HepG2 (cell line): Measurements from ENCODE around the gene CAMK4. TPM values are rescaled to one million over a fixed set of nuclear protein-coding genes. Genes with fewer than 3 reads are reported as not detected.
A peak's percentile ranks its signal among the peaks of the same experiment; 100 is the strongest.

Experiments used
- GTF2F1 ChIP-seq: fragments of 150-350 bp; IDR thresholded peaks from 2 replicates; pipeline ENCODE4 v1.6.1; 2014; ENCODE audit warnings: low read length
- HNRNPLL ChIP-seq: fragments of 200-400 bp; formaldehyde crosslinking; IDR thresholded peaks from 2 replicates; pipeline ENCODE4 v1.6.1; 2017; ENCODE audit warnings: mild to moderate bottlenecking, low read depth, low read length; ENCODE audit not compliant: poor library complexity, severe bottlenecking
- NFE2L1 ChIP-seq: sonication (generic); formaldehyde crosslinking; IDR thresholded peaks from 2 replicates; pipeline ENCODE4 v1.4.0; 2020; ENCODE audit warnings: missing genetic modification reagents, mild to moderate bottlenecking, borderline replicate concordance
- TFE3 ChIP-seq: IDR thresholded peaks from 2 replicates; pipeline ENCODE4 v1.6.1; 2016
- ZMYM4 ChIP-seq: sonication (generic); formaldehyde crosslinking; IDR thresholded peaks from 2 replicates; pipeline ENCODE4 v1.8.1; 2023; ENCODE audit warnings: mild to moderate bottlenecking, missing genetic modification reagents
- ZNF234 ChIP-seq: sonication (generic); formaldehyde crosslinking; conservative IDR thresholded peaks from 2 replicates; pipeline ENCODE4 v1.5.1; 2020; ENCODE audit warnings: mild to moderate bottlenecking, missing genetic modification reagents
- ZNF772 ChIP-seq: sonication (generic); formaldehyde crosslinking; IDR thresholded peaks from 2 replicates; pipeline ENCODE4 v1.5.0; 2020; ENCODE audit warnings: mild to moderate bottlenecking, missing genetic modification reagents
- polyA plus RNA-seq, 8 experiments: library from polyadenylated mRNA; depleted of rRNA in 3 of 8; stranded (reverse) in 7 of 8; unstranded in 1 of 8; fragments of >200 nt; fragmentation: Illumina TruSeq in 4 of 8; extraction: Trizol in 4 of 8; gene quantifications; 2 replicates each; pipeline versions ENCODE4 v1.2.1 to v1.2.3, GENCODE V29; 2011 to 2016; ENCODE audit warnings: low read depth in 4 of 8, missing spikeins in 1 of 8, mixed read lengths in 1 of 8; ENCODE audit not compliant: insufficient read depth in 1 of 8
- total RNA-seq, 5 experiments: library from RNA; depleted of rRNA; stranded (reverse); fragments of >200 nt; fragmentation: Illumina TruSeq; extraction: Trizol; gene quantifications; 2 replicates each; pipeline ENCODE4 v1.2.3, GENCODE V29; 2016; ENCODE audit warnings: low read depth in 1 of 5
- TF ChIP-seq, protein P1 (sequence below): sonication (generic); formaldehyde crosslinking; IDR thresholded peaks from 2 replicates; pipeline ENCODE4 v1.5.0; 2020; ENCODE audit warnings: mild to moderate bottlenecking, missing genetic modification reagents
- TF ChIP-seq, protein P2 (sequence below): sonication (generic); formaldehyde crosslinking; IDR thresholded peaks from 2 replicates; pipeline ENCODE4 v1.5.0; 2020; ENCODE audit warnings: missing genetic modification reagents
- TF ChIP-seq, protein P3 (sequence below): sonication (generic); formaldehyde crosslinking; IDR thresholded peaks from 2 replicates; pipeline ENCODE4 v1.4.0; 2020; ENCODE audit warnings: missing genetic modification reagents
- TF ChIP-seq, protein P4 (sequence below), 2 experiments: IDR thresholded peaks; 2 replicates each; pipeline ENCODE4 v1.6.1; 2011 to 2012; ENCODE audit warnings: low read length in 2 of 2, borderline replicate concordance in 1 of 2, low read depth in 1 of 2, mild to moderate bottlenecking in 1 of 2, moderate library complexity in 1 of 2

The CAMK4 gene
- total and polyA plus RNA-seq, 2 of the 13 experiments (the other 11 are each of a cell fraction or from before 2014, with no cell fraction given): not detected

DNA sequence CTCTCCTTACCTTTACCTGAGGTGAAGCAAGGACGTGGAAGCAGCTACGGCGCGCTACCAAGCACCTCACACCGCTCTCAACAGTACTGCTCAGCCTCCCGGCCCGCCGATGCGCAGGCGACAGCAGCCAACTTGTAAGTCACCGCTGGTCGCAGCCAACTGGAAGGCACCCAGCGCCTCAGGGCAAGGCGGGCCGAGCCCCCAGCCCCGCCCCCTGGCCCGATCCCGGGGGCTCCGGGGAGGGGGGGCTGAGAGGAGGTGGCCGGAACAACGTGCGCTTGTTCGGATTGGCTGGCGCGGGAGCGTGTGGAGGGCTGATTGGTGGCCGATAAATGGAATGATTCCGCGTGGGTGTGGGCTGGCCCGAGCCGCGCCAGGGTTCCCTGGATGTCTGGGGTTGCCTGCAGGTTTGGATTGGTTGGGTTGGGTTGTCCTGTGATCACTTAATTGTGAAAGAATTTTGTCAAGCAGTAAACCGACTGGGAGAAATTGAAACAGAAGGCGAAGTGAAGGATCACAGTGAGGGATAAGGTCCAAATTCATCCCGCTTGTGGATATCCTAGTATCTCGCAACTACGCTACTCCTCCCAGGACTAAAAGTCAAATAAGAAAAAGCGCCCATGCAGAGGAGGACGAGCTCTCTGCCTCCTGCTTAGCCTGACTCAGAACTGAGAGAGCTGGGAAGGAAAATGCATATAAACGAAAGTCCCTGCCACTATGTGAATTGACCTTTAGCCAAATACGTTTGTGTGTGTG lies 288.4 kb downstream of the CAMK4 start, which contains the start of gene STARD4 (continued):
- TF ChIP-seq ZMYM4 (CRISPR knock-in tag) (peak; percentile 85), ZNF234 (no peak), GTF2F1 (0 out of 2 replicates have a peak, but pooled peaks have one; percentile 62), NFE2L1 (no peak), ZNF772 (CRISPR knock-in tag) (peak; percentile 97), TFE3 (CRISPR knock-in tag) (peak; percentile 66), HNRNPLL (peak; percentile 84)
- TF ChIP-seq, protein P1, sequence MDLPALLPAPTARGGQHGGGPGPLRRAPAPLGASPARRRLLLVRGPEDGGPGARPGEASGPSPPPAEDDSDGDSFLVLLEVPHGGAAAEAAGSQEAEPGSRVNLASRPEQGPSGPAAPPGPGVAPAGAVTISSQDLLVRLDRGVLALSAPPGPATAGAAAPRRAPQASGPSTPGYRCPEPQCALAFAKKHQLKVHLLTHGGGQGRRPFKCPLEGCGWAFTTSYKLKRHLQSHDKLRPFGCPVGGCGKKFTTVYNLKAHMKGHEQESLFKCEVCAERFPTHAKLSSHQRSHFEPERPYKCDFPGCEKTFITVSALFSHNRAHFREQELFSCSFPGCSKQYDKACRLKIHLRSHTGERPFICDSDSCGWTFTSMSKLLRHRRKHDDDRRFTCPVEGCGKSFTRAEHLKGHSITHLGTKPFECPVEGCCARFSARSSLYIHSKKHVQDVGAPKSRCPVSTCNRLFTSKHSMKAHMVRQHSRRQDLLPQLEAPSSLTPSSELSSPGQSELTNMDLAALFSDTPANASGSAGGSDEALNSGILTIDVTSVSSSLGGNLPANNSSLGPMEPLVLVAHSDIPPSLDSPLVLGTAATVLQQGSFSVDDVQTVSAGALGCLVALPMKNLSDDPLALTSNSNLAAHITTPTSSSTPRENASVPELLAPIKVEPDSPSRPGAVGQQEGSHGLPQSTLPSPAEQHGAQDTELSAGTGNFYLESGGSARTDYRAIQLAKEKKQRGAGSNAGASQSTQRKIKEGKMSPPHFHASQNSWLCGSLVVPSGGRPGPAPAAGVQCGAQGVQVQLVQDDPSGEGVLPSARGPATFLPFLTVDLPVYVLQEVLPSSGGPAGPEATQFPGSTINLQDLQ (CRISPR knock-in tag): no peak
- TF ChIP-seq, protein P2, sequence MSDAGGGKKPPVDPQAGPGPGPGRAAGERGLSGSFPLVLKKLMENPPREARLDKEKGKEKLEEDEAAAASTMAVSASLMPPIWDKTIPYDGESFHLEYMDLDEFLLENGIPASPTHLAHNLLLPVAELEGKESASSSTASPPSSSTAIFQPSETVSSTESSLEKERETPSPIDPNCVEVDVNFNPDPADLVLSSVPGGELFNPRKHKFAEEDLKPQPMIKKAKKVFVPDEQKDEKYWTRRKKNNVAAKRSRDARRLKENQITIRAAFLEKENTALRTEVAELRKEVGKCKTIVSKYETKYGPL (CRISPR knock-in tag): no peak
- TF ChIP-seq, protein P3, sequence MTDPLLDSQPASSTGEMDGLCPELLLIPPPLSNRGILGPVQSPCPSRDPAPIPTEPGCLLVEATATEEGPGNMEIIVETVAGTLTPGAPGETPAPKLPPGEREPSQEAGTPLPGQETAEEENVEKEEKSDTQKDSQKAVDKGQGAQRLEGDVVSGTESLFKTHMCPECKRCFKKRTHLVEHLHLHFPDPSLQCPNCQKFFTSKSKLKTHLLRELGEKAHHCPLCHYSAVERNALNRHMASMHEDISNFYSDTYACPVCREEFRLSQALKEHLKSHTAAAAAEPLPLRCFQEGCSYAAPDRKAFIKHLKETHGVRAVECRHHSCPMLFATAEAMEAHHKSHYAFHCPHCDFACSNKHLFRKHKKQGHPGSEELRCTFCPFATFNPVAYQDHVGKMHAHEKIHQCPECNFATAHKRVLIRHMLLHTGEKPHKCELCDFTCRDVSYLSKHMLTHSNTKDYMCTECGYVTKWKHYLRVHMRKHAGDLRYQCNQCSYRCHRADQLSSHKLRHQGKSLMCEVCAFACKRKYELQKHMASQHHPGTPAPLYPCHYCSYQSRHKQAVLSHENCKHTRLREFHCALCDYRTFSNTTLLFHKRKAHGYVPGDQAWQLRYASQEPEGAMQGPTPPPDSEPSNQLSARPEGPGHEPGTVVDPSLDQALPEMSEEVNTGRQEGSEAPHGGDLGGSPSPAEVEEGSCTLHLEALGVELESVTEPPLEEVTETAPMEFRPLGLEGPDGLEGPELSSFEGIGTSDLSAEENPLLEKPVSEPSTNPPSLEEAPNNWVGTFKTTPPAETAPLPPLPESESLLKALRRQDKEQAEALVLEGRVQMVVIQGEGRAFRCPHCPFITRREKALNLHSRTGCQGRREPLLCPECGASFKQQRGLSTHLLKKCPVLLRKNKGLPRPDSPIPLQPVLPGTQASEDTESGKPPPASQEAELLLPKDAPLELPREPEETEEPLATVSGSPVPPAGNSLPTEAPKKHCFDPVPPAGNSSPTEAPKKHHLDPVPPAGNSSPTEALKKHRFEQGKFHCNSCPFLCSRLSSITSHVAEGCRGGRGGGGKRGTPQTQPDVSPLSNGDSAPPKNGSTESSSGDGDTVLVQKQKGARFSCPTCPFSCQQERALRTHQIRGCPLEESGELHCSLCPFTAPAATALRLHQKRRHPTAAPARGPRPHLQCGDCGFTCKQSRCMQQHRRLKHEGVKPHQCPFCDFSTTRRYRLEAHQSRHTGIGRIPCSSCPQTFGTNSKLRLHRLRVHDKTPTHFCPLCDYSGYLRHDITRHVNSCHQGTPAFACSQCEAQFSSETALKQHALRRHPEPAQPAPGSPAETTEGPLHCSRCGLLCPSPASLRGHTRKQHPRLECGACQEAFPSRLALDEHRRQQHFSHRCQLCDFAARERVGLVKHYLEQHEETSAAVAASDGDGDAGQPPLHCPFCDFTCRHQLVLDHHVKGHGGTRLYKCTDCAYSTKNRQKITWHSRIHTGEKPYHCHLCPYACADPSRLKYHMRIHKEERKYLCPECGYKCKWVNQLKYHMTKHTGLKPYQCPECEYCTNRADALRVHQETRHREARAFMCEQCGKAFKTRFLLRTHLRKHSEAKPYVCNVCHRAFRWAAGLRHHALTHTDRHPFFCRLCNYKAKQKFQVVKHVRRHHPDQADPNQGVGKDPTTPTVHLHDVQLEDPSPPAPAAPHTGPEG (CRISPR knock-in tag): peak; percentile 76; the same call in 1 of the 2 replicates
- TF ChIP-seq, protein P4, sequence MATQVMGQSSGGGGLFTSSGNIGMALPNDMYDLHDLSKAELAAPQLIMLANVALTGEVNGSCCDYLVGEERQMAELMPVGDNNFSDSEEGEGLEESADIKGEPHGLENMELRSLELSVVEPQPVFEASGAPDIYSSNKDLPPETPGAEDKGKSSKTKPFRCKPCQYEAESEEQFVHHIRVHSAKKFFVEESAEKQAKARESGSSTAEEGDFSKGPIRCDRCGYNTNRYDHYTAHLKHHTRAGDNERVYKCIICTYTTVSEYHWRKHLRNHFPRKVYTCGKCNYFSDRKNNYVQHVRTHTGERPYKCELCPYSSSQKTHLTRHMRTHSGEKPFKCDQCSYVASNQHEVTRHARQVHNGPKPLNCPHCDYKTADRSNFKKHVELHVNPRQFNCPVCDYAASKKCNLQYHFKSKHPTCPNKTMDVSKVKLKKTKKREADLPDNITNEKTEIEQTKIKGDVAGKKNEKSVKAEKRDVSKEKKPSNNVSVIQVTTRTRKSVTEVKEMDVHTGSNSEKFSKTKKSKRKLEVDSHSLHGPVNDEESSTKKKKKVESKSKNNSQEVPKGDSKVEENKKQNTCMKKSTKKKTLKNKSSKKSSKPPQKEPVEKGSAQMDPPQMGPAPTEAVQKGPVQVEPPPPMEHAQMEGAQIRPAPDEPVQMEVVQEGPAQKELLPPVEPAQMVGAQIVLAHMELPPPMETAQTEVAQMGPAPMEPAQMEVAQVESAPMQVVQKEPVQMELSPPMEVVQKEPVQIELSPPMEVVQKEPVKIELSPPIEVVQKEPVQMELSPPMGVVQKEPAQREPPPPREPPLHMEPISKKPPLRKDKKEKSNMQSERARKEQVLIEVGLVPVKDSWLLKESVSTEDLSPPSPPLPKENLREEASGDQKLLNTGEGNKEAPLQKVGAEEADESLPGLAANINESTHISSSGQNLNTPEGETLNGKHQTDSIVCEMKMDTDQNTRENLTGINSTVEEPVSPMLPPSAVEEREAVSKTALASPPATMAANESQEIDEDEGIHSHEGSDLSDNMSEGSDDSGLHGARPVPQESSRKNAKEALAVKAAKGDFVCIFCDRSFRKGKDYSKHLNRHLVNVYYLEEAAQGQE (IDR thresholded peaks at IDR 0.05; ENCODE audit: borderline replicate concordance in 1 of 2, low read depth in 1 of 2, low read length in 2 of 2): peak in 1 of 2 experiments; percentile 58; a peak in 2 of 4 replicates
